Neural crest cell (in vitro differentiated cells): ENCODE data around the gene B3GALNT2. TPM values are rescaled to one million over a fixed set of nuclear protein-coding genes. Genes with fewer than 3 reads are reported as not detected.

Experiments used
- DNase-seq: peaks from one replicate; pipeline ENCODE4 v3.0.0; 2021; ENCODE audit warnings: low read depth, mixed read lengths, low spot score
- H3K27ac Mint-ChIP-seq: one replicate; pipeline ENCODE4 v1.8.0; 2021; ENCODE audit warnings: mild to moderate bottlenecking, mixed read lengths; ENCODE audit not compliant: unreplicated experiment
- H3K27me3 Mint-ChIP-seq: 2 replicates; pipeline ENCODE4 v1.8.0; 2021; ENCODE audit warnings: low read depth, mild to moderate bottlenecking, mixed read lengths
- H3K36me3 Mint-ChIP-seq: 2 replicates; pipeline ENCODE4 v1.8.0; 2021; ENCODE audit warnings: low read depth, mild to moderate bottlenecking, mixed read lengths
- H3K4me1 Mint-ChIP-seq: 2 replicates; pipeline ENCODE4 v1.8.0; 2021; ENCODE audit warnings: mixed read lengths
- H3K4me3 Mint-ChIP-seq: one replicate; pipeline ENCODE4 v1.8.0; 2021; ENCODE audit warnings: mild to moderate bottlenecking, mixed read lengths
- H3K9me3 Mint-ChIP-seq: 2 replicates; pipeline ENCODE4 v1.8.0; 2021; ENCODE audit warnings: mixed read lengths
- total RNA-seq: library from RNA; stranded (reverse); gene quantifications from 2 replicates; pipeline ENCODE4 v1.2.1, GENCODE V29; 2021
- TF ChIP-seq, protein P1 (sequence below): fragments of 200-600 bp; sonication (generic); conservative IDR thresholded peaks from 2 replicates; pipeline ENCODE4 v1.5.0; 2021; ENCODE audit warnings: antibody characterized with exemption, mild to moderate bottlenecking

B3GALNT2 gene
- total RNA-seq, 1 donor from 2014 or later: 29.5 TPM

DNA sequence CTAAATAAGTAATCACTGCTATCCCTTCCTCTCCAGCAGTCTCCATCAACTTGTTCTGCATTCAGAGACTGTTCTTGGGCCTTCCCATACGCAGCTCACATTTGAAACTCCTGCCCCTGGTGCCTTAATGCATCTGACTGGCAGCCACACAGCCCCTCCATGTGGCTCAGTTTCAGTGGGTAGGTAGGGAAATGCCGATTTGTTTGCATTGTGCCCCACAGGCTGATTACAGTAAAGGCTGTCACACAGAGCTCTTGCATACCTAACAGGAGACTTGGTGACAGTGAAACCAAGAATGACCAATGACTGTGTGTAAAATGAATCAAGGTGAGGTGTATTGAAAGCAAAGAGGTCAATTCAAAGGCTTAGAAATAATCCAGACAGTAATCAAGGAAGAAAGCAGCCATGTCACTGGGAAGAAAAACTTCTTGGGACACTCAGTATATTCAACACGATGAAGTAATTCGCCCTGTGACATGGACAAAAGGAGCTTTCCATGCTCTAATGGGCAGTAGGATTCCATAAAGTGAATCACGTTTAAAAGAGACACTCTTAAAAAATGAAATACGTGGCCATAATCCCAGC, 12.7 kb upstream of the B3GALNT2 start:
- no peak overlapping the region for H3K4me3 Mint-ChIP-seq
- H3K36me3 Mint-ChIP-seq: no peaks in the 10 kb centered on the region
- H3K27ac Mint-ChIP-seq: no peak overlapping the region
- H3K4me1 Mint-ChIP-seq: no peaks in the 10 kb centered on the region
- no peak for DNase-seq
- TF ChIP-seq, protein P1, sequence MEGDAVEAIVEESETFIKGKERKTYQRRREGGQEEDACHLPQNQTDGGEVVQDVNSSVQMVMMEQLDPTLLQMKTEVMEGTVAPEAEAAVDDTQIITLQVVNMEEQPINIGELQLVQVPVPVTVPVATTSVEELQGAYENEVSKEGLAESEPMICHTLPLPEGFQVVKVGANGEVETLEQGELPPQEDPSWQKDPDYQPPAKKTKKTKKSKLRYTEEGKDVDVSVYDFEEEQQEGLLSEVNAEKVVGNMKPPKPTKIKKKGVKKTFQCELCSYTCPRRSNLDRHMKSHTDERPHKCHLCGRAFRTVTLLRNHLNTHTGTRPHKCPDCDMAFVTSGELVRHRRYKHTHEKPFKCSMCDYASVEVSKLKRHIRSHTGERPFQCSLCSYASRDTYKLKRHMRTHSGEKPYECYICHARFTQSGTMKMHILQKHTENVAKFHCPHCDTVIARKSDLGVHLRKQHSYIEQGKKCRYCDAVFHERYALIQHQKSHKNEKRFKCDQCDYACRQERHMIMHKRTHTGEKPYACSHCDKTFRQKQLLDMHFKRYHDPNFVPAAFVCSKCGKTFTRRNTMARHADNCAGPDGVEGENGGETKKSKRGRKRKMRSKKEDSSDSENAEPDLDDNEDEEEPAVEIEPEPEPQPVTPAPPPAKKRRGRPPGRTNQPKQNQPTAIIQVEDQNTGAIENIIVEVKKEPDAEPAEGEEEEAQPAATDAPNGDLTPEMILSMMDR: no peak
- H3K27me3 Mint-ChIP-seq: no peaks in the 10 kb centered on the region
- H3K9me3 Mint-ChIP-seq: no peaks in the 10 kb centered on the region

DNA sequence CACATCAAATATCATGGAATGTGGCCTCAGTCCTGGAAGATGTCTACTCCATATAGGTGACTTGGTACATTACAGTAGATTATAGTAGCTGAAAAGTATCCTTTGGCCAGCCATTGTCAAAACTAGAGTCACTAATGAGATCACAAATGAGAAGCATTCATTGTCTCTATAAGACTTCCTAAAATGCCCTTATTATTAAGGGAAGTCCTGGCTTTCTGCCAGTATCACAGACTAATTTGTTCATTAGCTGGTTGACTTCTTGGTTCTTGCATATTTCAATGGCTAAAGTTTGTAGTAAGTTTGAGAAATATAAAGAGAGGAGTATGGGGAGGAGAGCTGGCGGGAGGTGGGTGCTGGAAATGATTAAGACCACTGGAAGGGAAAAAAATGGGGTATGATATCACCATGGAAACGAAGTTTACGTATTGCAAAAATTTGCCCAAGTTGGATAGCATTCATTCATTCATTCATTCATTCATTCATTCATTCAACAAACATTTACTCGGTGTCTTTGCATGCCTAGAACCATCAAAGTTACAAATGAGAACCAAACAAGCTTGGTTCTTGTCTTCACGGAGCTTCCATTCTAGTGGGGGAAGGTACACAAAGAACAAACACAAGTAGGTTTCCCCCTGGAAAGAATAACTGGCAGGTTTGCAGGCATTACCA, 11.7 kb upstream of the B3GALNT2 start:
- no peak for DNase-seq
- H3K4me1 Mint-ChIP-seq: no peaks in the 10 kb centered on the region
- no peaks in the 10 kb centered on the region for H3K36me3 Mint-ChIP-seq
- TF ChIP-seq, protein P1: no peak
- no peak overlapping the region for H3K27ac Mint-ChIP-seq
- H3K27me3 Mint-ChIP-seq: no peaks in the 10 kb centered on the region
- H3K4me3 Mint-ChIP-seq: no peak overlapping the region
- no peaks in the 10 kb centered on the region for H3K9me3 Mint-ChIP-seq

DNA sequence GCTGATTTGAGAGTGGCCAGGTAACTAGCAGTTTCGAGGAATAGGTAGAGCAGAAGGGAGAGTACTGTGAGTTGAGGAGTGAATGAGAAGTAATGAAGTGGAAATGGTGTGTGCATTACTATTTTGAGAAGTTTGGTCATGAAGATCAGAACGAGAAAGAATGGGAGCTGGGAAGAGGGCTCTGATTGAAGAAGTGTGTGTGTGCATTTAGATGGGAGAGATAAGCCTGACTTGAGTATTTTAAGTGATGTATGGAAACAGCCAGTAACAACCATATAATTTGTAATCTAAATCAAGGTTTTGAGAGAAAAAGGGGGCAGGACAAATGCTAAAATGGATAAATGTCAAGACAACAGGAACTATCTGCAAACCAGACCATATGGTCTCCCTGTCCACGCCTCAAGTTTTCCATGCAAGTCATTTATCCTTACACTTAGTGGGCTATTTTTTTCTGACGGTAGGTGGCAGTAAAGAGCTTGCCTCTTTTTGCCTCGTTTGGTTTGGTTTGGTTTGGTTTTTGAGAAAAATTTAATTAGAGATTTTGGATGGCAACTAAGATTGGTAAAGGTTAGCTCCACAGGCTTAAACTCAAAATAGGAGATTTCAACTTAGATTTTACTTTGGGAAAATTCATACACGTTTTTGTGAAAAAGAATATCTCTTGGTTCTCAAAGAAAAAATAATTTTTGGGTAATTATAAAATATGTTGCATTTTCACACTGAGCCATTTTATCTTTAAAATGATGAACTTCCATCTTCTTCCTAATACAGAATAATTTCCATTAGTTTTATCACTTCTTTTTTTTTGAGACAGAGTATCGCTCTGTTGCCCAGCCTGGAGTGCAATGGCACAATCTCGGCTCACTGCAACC, 9.5 kb upstream of the B3GALNT2 start:
- DNase-seq: peak; percentile 68
- Mint-ChIP-seq H3K27ac (no peak overlapping the region), H3K4me1 (no peaks in the 10 kb centered on the region), H3K36me3 (no peaks in the 10 kb centered on the region), H3K27me3 (no peaks in the 10 kb centered on the region), H3K4me3 (no peak overlapping the region), H3K9me3 (no peaks in the 10 kb centered on the region)
- TF ChIP-seq, protein P1: peak; percentile 95

DNA sequence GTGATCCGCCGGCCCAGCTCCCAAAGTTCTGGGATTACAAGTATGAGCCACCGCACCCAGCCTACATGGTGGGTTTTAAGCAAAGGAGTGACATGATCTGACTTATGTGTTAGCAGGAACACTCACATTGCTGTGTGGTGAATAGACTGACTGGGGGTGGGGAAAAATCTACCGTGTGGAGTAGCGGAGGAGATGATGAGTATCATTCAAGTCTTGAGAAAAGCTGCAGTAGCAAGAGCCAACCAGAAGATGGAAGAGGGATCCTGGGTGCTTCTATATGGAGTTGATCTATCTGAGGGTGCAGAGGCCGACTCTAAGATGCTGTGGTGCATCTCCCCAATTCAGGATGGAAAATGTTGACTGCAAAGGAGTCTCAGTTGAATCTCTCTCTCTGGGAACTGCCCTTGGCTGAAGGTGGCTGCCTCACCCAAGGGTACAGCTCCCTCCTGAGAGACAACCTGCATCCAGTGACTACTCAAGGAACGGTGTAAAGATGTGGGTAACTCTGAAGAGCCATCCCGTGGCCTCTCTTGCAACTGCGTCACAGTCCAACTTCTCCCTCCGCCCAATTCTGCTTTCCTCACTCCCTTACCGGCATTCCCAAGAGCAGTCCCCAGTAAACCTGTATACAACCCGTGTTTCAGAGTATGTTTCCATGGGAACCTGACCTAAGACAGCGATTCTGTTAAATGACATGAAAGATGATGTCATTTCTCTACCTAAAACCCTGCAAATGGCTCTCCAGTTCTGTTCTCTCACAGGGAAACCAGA, 7.4 kb upstream of the B3GALNT2 start:
- Mint-ChIP-seq H3K4me3 (no peak overlapping the region), H3K4me1 (no peaks in the 10 kb centered on the region), H3K27ac (no peak overlapping the region), H3K27me3 (no peaks in the 10 kb centered on the region), H3K9me3 (no peaks in the 10 kb centered on the region), H3K36me3 (no peaks in the 10 kb centered on the region)
- DNase-seq: no peak
- TF ChIP-seq, protein P1: peak; percentile 18

DNA sequence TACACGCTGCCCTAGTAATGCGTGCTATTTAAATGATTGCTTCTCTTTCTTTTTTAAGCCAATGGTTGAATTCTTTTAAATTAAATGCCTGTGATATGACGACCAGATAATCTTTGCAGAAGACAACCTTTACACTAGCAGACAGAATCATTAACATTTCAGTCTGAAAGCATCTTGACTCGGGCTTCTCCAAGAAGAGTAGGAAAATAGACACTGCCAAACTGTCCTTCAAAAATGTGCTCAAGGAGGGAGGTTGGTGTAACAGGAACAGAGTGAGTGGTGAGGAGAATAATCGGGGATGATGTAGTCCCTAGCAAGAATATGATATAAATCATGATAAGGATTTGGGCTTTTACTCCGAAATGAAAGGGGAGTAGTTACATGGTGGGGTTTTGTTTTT, 6.6 kb upstream of the B3GALNT2 start:
- H3K27ac Mint-ChIP-seq: no peak overlapping the region
- H3K36me3 Mint-ChIP-seq: no peaks in the 10 kb centered on the region
- no peak overlapping the region for H3K4me3 Mint-ChIP-seq
- peaks cover 4% of the 10 kb centered on the region for H3K4me1 Mint-ChIP-seq
- TF ChIP-seq, protein P1: no peak
- no peaks in the 10 kb centered on the region for H3K27me3 Mint-ChIP-seq
- no peaks in the 10 kb centered on the region for H3K9me3 Mint-ChIP-seq
- no peak for DNase-seq
